CD4-positive, alpha-beta memory T cell (primary cell): ENCODE results near the gene PODNL1. TPM values are rescaled to one million over a fixed set of nuclear protein-coding genes. Genes with fewer than 3 reads are reported as not detected.
A peak's percentile ranks its signal among the peaks of the same experiment; 100 is the strongest.

ENCODE experiments used
- CTCF ChIA-PET: fragments of 350-600 bp; sonication (Branson Sonifier 250); formaldehyde crosslinking; loops from one replicate; lab custom pipeline; 2021; ENCODE audit warnings: inconsistent platforms; ENCODE audit not compliant: partially characterized antibody; lab: Charles Lee
- POLR2A ChIA-PET: fragments of 350-600 bp; sonication (Branson Sonifier 250); formaldehyde crosslinking; loops from one replicate; lab custom pipeline; 2021; ENCODE audit not compliant: partially characterized antibody; lab: Charles Lee
- DNase-seq, 5 donors: peaks; one replicate each; pipeline versions ENCODE4 v3.0.0 to v3.0.0-alpha.2; 2020 to 2022; ENCODE audit warnings: mixed read lengths in 1 of 5
- H3K27ac ChIP-seq: one replicate; pipeline ENCODE4 v1.7.0; 2013; ENCODE audit warnings: low read depth, low read length
- H3K27me3 ChIP-seq: 2 replicates; pipeline ENCODE4 v1.7.0; 2013; ENCODE audit warnings: mild to moderate bottlenecking, low read length, moderate library complexity; ENCODE audit not compliant: insufficient read depth
- H3K36me3 ChIP-seq: 2 replicates; pipeline ENCODE4 v1.7.0; 2013; ENCODE audit warnings: mild to moderate bottlenecking, low read length, moderate library complexity; ENCODE audit not compliant: insufficient read depth
- H3K4me1 ChIP-seq: 2 replicates; pipeline ENCODE4 v1.7.0; 2013; ENCODE audit warnings: mild to moderate bottlenecking, low read length, moderate library complexity; ENCODE audit not compliant: insufficient read depth
- H3K4me3 ChIP-seq, 2 donors: one replicate each; pipeline ENCODE4 v1.7.0; 2013; ENCODE audit warnings: low read length in 2 of 2, mild to moderate bottlenecking in 1 of 2
- H3K9me3 ChIP-seq, 2 donors: one replicate each; pipeline ENCODE4 v1.7.0; 2013; ENCODE audit warnings: low read length in 2 of 2, control low read depth in 1 of 2; ENCODE audit not compliant: control insufficient read depth in 1 of 2
- H3K27ac Mint-ChIP-seq, 7 donors: one replicate each; pipeline ENCODE4 v1.8.0; 2020 to 2021; ENCODE audit warnings: mixed read lengths in 7 of 7, mild to moderate bottlenecking in 6 of 7, inconsistent platforms in 3 of 7, moderate library complexity in 3 of 7
- H3K27me3 Mint-ChIP-seq, 2 donors: one replicate each; pipeline ENCODE4 v1.8.0; 2020 to 2021; ENCODE audit warnings: mixed read lengths in 2 of 2
- H3K36me3 Mint-ChIP-seq, 2 donors: one replicate each; pipeline ENCODE4 v1.8.0; 2020 to 2021; ENCODE audit warnings: mixed read lengths in 2 of 2, inconsistent platforms in 1 of 2, mild to moderate bottlenecking in 1 of 2
- H3K4me1 Mint-ChIP-seq, 4 donors: one replicate each; pipeline ENCODE4 v1.8.0; 2020 to 2021; ENCODE audit warnings: mixed read lengths in 4 of 4, mild to moderate bottlenecking in 1 of 4
- H3K4me3 Mint-ChIP-seq, 8 donors: one replicate each; pipeline ENCODE4 v1.8.0; 2020 to 2021; ENCODE audit warnings: mixed read lengths in 8 of 8, mild to moderate bottlenecking in 7 of 8, moderate library complexity in 6 of 8, inconsistent platforms in 3 of 8
- H3K9me3 Mint-ChIP-seq, 8 donors: one replicate each; pipeline ENCODE4 v1.8.0; 2020 to 2021; ENCODE audit warnings: mixed read lengths in 8 of 8, mild to moderate bottlenecking in 5 of 8, inconsistent platforms in 3 of 8, moderate library complexity in 1 of 8
- intact Hi-C: fragments of 100-400 bp; cut with micrococcal nuclease; formaldehyde crosslinking; loops from one replicate; pipeline ENCODE4 v1.15.1; 2023
- polyA plus RNA-seq, 2 donors: library from polyadenylated mRNA; unstranded; fragments of 300-500 nt; fragmentation: Illumina TruSeq; gene quantifications; one replicate each; pipeline ENCODE4 v1.2.3, GENCODE V29; 2021
- total RNA-seq, 2 experiments: library from RNA; stranded (reverse); gene quantifications; one replicate each; pipeline ENCODE4 v1.2.3, GENCODE V29; 2021

PODNL1 gene
- total and polyA plus RNA-seq, 4 experiments from 2014 or later = not detected

DNA sequence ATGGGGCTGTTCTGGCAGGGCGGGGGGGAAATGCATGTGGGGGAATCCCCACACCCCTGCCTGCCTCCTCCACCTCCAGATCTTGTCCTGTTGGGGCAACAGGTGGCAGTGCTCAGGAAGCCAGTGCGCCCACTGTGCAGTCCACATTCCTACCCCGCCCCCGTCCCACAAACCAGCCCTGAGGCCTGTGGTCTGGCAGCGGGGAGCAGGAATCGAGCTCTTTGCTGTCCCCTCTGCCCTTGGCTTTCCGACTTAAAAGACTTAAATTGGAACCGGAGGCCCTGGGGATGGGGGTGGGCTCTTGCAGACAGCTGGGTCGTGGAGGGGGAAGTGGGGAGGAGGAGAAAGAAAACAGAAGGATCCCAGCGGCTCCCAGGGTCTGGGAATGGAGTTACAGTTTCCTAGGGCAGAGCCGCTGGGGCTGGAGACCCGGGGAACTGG lies 56.9 kb downstream of the PODNL1 start:
- POLR2A ChIA-PET = interaction anchor here (0.9 to 5.0 kb wide), 22 partner anchors 25 to 235 kb away, joined by 3 to 43 read pairs (median 5); partner anchors contain the start of genes DCAF15, IL27RA, MISP3 and PRKACA
- DNase-seq = no peak
- no peaks in the 10 kb centered on the region for H3K9me3 Mint-ChIP-seq
- Histone ChIP-seq H3K27ac (peak overlapping the region; percentile 64), H3K36me3 (no peaks in the 10 kb centered on the region), H3K4me3 (no peak overlapping the region), H3K4me1 (peaks cover 42% of the 10 kb centered on the region), H3K9me3 (no peaks in the 10 kb centered on the region), H3K27me3 (no peaks in the 10 kb centered on the region)
- H3K27ac Mint-ChIP-seq = peak overlapping the region; percentile 80 to 94 (median 86)
- intact Hi-C loops = loop anchor here (2.0 to 5.0 kb wide), 2 partner anchors 236 to 466 kb away; partner anchors contain the start of gene PRKACA
- H3K36me3 Mint-ChIP-seq = no peaks in the 10 kb centered on the region
- no peaks in the 10 kb centered on the region for H3K27me3 Mint-ChIP-seq
- CTCF ChIA-PET = interaction anchor here (0.8 to 11.8 kb wide), 21 partner anchors 17 to 600 kb away, joined by 3 to 111 read pairs (median 4); partner anchors contain the start of genes ASF1B, C19orf67, DCAF15 and IL27RA
- H3K4me1 Mint-ChIP-seq = peaks cover 22 to 46% (median 36%) of the 10 kb centered on the region in 4 donors
- H3K4me3 Mint-ChIP-seq = peak overlapping the region in 7 of 8 donors; percentile 53 to 85 (median 71)

Other genes starting within 250 kb of the PODNL1 start
- gene MRI1, start 173.9 kb downstream of the PODNL1 start, total RNA-seq = 10 to 100 TPM; 46.4 to 52.3 TPM
- gene MRI1, start 173.9 kb downstream of the PODNL1 start, polyA plus RNA-seq = 10 to 100 TPM in 1 of 2 donors, 1 to 10 TPM in 1; 3.5 to 18.4 TPM
- 10 to 100 TPM; 84.3 to 85.0 TPM for gene C19orf53, start 164.0 kb downstream of the PODNL1 start, total RNA-seq
- gene C19orf53, start 164.0 kb downstream of the PODNL1 start, polyA plus RNA-seq = 100 to 1,000 TPM; 207 to 257 TPM
- gene ZSWIM4, start 143.0 kb downstream of the PODNL1 start, total RNA-seq = 1 to 10 TPM; 6.4 to 6.6 TPM
- 1 to 10 TPM in 1 of 2 donors, under 1 TPM in 1; 0.33 to 1.6 TPM for gene ZSWIM4, start 143.0 kb downstream of the PODNL1 start, polyA plus RNA-seq
- gene NANOS3, start 61.3 kb downstream of the PODNL1 start, total RNA-seq = not detected
- not detected for gene NANOS3, start 61.3 kb downstream of the PODNL1 start, polyA plus RNA-seq
- 1 to 10 TPM; 3.1 to 3.8 TPM for gene BRME1, start 32.3 kb downstream of the PODNL1 start, total RNA-seq
- under 1 TPM; 0.35 to 0.41 TPM for gene BRME1, start 32.3 kb downstream of the PODNL1 start, polyA plus RNA-seq
- gene CC2D1A, start 32.2 kb downstream of the PODNL1 start, total RNA-seq = 10 to 100 TPM; 32.9 to 37.1 TPM
- 10 to 100 TPM in 1 of 2 donors, 1 to 10 TPM in 1; 3.8 to 13.9 TPM for gene CC2D1A, start 32.2 kb downstream of the PODNL1 start, polyA plus RNA-seq
- gene DCAF15, start 14.1 kb upstream of the PODNL1 start, total RNA-seq = 10 to 100 TPM; 92.9 to 96.7 TPM
- gene DCAF15, start 14.1 kb upstream of the PODNL1 start, polyA plus RNA-seq = 1 to 10 TPM; 4.9 to 7.2 TPM
- gene RFX1, start 67.9 kb upstream of the PODNL1 start, total RNA-seq = 10 to 100 TPM; 17.4 to 17.8 TPM
- 1 to 10 TPM in 1 of 2 donors, not detected in 1; 2.5 TPM for gene RFX1, start 67.9 kb upstream of the PODNL1 start, polyA plus RNA-seq
- gene RLN3, start 89.7 kb upstream of the PODNL1 start, total RNA-seq = not detected
- under 1 TPM in 1 of 2 donors, not detected in 1; 0.41 TPM for gene RLN3, start 89.7 kb upstream of the PODNL1 start, polyA plus RNA-seq
- gene IL27RA, start 93.3 kb upstream of the PODNL1 start, total RNA-seq = 10 to 100 TPM; 74.3 to 76.2 TPM
- gene IL27RA, start 93.3 kb upstream of the PODNL1 start, polyA plus RNA-seq = 100 to 1,000 TPM; 101 to 104 TPM
- not detected for gene PALM3, start 123.7 kb upstream of the PODNL1 start, total RNA-seq
- not detected for gene PALM3, start 123.7 kb upstream of the PODNL1 start, polyA plus RNA-seq
- 1 to 10 TPM; 1.3 to 1.6 TPM for gene MISP3, start 134.4 kb upstream of the PODNL1 start, total RNA-seq
- 1 to 10 TPM in 1 of 2 donors, under 1 TPM in 1; 0.68 to 1.1 TPM for gene MISP3, start 134.4 kb upstream of the PODNL1 start, polyA plus RNA-seq
- gene C19orf67, start 147.4 kb upstream of the PODNL1 start, total RNA-seq = under 1 TPM in 1 of 2 experiments, not detected in 1; 0.55 TPM
- gene C19orf67, start 147.4 kb upstream of the PODNL1 start, polyA plus RNA-seq = not detected
- gene SAMD1, start 152.3 kb upstream of the PODNL1 start, total RNA-seq = 10 to 100 TPM; 36.7 to 43.3 TPM
- gene SAMD1, start 152.3 kb upstream of the PODNL1 start, polyA plus RNA-seq = 1 to 10 TPM in 1 of 2 donors, under 1 TPM in 1; 0.16 to 2.4 TPM
- gene PRKACA, start 179.3 kb upstream of the PODNL1 start, total RNA-seq = 10 to 100 TPM; 48.9 to 51.7 TPM
- gene PRKACA, start 179.3 kb upstream of the PODNL1 start, polyA plus RNA-seq = 1 to 10 TPM in 1 of 2 donors, under 1 TPM in 1; 0.42 to 2.2 TPM
- 1 to 10 TPM; 2.3 to 3.0 TPM for gene ASF1B, start 198.2 kb upstream of the PODNL1 start, total RNA-seq
- gene ASF1B, start 198.2 kb upstream of the PODNL1 start, polyA plus RNA-seq = 1 to 10 TPM; 1.8 to 3.0 TPM